ENCODE data around the gene MED12.

GRCh38 chrX:71148278-71148663 lies 29.9 kb downstream of the MED12 start:
- TF ChIP-seq CTCF (IDR thresholded peaks at IDR 0.05) = no peak
- no peak for TF ChIP-seq POLR2A (IDR thresholded peaks at IDR 0.05)
- no peak for TF ChIP-seq POLR2AphosphoS5 (IDR thresholded peaks at IDR 0.05; ENCODE audit: insufficient read depth in 1 of 2, low read depth in 1 of 2)
